GM19455 (cell line): ENCODE results near the gene EVC2.
"Not testable (repeated sequence)": the region's sequence is repeated elsewhere in the genome, so short reads cannot be mapped to it uniquely, and the experiment has no call there.

Source experiments
- ATAC-seq: cut with Tn5 transposase; IDR thresholded peaks from one replicate; pipeline ENCODE4 v1.9.1; 2021; ENCODE audit not compliant: unreplicated experiment

EVC2 gene

DNA sequence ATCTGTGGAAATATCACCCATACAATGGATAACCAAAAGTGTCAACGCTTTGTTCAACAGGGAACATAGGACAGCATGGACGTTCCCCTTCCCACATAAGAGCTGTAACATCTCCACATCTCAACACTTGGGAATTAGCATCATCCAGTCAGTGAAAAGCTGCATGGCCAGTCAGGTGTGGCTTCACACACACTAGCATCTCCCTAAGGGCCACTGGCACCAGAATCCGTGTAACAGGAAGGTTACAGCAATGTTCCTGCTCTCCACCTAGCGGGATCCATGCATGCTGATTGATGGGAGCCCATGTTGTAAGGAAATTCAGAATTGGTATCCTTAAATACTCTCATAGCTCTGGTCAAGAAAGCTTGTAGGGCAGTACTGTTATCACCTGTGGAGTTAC, 78.8 kb downstream of the EVC2 start:
- no peak for ATAC-seq

DNA sequence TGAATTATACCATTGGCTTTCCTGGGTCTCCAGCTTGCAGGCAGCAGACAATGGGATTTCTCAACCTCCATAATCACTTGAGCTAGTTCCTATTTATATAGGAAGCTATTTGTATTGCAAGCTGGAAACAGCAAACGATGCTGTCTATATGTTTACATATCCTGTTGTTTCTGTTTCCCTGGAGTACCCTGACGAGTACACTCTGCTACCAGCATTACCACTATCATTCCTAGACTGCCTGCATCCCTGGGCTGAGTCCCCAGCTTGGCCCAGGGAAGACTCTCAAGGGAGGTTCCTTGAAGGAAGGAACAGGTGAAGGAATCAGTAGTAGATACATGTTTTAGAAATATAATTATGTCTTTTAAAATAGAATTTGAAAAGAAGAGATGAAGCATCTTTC, 81.4 kb downstream of the EVC2 start:
- no peak for ATAC-seq

DNA sequence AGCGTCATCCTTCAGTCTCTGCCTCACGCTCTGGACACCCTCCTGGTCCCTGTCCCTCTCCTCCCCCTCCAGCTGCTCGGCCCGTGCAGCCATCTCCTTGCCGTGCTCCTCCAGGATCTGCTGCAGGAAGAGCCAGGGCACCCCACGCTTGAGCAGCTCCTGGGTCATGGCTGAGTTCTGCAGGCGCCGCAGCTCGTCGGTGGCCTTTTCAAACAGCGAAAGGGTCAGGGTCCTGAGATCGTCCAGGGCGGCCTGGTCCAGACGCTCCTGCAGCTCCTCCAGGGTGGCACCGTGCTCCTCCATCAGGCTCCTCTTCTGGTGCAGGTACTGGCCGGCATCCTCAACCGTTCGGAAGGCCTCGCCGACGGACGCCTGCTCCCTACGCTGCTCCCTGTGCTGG, 85.8 kb downstream of the EVC2 start:
- ATAC-seq = no peak

DNA sequence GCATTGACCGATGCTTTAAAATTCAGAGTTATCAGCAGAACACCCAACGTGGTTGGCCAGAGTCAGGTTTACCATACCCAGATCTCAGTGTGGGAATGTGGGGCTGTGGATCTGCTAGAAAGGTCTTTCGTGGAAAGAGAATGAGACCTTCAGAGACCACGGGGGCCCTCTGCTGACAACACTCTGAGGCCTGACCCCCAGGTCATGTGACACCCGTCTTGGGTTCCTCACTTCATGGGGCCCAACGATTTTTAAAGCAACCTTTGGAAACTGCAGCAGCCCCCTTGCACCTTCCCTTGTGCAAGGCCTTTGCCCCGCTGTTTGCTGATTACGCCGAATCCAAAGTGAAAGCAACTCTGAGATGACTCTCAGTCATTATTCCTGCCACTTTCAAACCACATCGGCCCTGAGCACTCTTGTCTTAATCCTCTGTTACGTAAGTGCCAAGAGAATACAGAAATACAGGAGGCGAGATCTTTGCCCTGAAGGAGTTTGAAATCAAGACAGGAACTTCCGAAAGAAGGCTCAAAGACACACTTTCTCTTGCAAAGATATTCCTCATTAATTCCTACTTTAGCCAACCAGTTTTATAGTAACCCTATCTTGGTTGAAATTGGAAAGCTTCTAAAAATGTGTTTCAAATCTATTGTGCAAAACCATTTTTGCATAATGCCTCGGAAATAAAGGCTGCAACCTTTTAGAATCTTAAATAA, 88.3 kb downstream of the EVC2 start:
- ATAC-seq = no peak

DNA sequence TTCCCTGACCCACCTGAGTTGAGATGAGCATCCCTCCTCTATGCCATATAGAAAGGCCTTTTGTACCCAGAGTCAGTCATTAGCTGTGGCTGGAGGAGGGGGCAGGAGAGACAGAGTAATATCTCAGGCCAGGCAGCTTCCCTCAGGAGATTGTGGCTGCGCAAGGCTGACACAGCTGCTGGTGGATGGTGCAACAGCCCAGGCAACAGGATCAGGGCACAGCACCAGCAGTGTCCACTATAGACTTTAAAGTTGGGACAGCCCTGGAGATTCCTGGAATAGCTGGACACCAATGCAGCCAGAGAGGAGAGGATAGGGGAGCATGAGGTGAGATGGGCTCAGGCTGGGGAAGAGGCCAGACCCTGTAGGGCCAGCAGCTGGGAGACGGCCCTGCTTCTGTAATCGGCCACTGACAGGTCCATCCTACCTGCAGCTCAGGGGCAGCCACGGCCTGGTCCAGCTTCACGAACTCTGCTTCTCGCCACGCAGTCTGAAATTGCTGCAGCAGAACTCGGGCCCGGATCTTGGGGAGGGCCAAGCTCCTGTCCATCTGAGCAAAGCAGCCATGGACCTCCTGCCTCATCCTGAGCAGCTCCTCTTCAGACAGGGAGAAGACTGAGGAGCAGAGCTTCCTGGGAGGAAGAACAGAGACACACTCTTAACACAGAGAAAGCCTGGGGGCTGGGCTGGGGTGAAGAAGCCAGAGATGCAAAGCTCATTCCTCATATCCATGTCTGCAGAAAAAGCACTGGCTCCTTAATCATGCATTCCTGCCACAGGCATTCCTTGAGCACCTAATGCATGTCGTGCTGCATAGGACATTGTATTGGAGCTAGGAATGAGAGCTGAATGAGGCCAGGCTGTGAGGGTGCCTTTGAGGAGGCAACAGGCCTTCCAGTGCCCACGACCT, 90.1 kb downstream of the EVC2 start:
- ATAC-seq = no peak

DNA sequence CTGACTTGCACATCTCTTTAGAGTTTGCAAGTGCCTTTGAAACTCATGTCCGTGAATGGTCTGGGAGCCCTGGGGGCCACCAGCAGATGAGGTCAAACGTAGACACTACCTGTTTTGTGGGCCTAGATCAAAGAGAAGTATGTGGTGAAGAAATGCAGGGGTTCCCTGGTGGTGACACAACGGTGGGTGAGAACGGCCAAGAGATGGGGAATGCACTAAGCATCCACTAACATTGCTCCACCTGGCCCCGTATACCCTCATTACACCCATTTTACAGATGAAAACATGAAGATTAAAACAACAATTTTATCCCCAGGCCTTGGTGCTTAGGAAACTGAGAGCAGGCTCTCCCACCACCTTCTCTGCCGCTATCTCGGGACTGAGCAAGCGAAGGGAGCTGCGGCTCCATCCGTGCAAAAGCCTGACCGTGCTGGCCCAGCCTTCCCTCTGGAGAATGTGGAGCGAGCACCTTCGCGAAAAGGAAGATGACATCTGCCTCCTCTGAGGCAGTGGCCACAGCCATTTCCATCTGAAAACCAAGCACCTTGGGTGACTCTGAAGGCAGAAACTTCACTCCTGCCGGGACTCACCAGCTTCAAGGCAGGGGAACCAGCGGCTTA, 91.9 kb downstream of the EVC2 start:
- ATAC-seq = no peak

DNA sequence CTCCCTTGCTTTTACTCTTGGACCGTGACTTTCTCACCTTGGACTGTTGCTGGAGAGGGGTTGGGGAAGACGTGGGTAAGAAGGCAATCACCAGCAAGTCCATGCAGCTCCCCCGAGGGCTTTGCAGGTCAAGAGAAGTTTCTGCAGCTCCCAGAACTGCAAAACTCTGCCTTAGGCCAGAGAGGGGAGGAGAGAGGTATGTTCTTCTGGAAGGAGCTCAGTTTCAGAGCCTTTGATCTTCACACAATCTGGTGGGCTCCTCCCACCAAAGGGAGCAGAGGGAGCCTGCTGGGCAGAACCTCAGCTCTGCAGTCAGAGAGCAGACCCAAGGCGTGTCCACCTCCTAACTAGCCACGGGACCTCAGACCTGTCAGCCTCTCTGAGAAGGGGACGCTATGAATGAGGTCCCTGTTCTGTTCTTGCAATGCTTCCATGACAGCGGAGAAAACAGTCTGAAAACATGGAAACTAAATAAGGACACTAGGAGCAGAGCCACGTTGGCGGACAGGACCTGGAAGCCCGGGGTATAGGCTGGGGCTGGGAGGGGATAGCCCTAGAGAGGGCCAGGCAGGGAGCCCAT, 92.8 kb downstream of the EVC2 start:
- ATAC-seq = no peak

DNA sequence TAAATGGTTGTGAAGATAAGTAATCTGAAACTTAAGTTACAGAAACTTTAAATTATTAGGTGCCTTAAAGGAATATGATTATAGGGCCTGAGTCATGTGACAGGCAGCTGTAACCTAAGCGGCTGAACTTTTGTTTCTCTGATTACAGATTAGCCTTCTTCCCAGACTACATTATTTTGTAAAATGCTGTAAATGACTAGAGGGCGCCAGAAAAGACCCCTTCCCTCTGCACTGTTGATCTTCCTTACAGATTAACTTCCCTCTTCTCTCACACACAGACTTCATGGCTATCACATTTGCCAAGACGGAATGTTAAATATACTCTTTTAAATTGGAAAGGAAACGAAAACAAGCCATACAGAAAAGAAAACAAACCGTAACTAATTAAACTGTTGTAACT, 96.6 kb downstream of the EVC2 start:
- ATAC-seq = no peak

DNA sequence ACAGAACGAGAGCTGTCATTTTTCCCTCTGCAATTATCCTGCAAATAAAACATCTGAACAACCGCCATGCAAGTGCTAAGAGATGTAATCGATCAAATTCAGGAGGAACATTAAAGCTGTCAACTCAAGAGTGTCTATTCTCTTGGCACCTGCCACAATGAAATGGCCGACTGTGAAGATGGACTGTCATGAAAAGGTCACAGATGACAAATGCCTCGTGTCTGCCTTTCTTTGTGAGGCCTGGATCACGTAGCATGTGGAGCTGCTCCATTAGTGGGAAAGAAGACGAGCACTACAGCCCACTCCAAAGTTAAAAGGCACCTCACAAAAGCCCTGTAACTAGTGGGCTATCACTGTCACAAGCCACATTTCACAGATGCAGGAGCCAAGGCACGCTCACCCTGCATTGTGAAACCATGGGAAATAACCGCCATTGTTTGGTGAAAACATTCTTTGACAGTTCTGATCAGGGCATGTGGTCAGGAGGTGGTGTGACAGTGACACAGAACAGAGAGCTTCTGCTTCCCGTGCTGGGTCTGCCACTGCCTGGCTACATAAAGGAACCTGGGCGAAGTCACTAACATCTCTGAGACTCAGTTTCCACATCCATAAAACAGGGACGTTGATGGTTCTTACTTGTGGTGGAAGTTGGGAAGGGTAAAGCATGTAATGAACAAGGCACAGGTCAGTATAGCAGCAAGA, 98.9 kb downstream of the EVC2 start:
- no peak for ATAC-seq

DNA sequence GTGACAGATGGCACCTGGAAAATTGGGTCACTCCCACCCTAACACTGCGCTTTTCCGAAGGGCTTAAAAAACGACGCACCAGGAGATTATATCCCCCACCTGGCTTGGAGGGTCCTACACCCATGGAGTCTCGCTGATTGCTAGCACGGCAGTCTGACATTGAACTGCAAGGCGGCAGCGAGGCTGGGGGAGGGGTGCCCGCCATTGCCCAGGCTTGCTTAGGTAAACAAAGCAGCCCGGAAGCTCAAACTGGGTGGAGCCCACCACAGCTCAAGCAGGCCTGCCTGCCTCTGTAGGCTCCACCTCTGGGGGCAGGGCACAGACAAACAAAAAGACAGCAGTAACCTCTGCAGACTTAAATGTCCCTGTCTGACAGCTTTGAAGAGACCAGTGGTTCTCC, 114.5 kb downstream of the EVC2 start:
- not testable (repeated sequence) for ATAC-seq

DNA sequence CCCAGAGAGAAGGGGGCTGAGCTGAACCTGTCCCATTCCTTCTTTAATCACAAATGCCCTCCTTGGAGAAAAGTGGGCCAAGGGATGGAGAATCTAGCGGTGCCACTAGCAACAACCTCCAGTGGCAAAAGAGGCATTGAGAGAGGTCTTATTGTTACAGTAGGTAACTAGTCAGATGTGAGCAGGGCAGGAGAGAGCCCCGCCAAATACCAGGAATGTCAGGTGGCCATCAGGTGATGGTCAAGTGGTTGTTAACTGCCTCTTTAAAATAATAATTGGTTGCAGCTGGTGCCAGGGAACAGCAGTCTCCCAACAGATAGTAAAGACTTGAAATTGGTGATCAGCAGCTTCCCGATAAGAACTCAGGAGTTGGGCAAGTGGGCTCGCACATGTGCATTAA, 116.1 kb downstream of the EVC2 start:
- no peak for ATAC-seq

DNA sequence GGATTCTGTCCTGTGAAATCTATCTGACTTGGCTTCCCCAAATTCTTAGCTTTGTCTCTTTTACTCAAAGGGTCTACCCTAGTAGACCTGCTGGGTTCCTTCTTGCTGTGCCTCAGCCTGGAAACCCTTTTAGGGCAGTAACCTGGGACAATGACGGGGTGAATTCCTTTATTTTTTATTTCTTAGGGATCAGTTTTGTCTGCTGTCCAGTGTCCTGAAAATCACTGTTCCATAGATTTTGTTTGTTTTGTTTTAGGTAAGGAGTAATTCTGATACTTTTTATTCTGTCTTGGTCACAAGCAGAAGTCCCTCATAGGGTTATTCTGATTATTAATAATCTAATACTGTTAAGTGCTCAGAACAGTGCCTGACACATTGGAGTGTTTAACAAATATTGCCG, 118.9 kb downstream of the EVC2 start:
- no peak for ATAC-seq

DNA sequence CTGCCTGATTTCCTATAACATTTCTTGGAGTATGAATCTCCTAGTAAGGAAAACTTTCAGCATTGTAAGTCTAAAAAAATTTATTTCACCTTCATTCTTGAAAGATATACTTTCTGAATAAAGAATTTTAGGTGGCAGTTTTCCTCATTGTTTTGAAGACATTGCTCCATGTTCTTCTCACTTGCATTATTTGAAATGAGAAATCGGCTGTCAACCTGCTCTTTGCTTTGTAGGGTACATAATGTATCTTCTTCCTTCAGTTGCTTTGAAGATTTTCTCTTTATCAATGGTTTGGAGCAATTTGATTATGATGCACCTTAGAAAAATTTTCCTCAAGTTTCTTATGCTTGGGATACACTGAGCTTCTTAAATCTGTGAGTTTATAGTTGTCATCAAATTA, 120.3 kb downstream of the EVC2 start:
- ATAC-seq = no peak

DNA sequence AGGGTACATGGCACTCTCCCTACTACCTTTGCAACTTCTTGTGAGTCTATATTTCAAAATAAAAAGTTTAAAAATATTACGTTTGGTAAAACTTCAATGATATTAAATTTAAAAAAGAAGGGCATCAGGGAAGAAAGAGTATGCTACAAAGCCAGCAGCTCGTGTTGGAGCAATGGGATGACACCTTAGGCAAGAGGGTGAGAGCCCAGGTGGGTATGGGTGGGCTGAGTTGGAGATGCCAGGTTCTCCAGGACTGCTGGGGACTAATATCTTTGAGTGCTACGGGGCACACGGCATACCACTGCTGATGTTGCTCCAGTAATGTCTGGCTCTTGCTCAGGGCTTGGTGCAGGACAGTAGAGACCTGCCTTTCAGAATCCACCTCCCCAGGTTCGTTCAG, 132.4 kb downstream of the EVC2 start:
- no peak for ATAC-seq

DNA sequence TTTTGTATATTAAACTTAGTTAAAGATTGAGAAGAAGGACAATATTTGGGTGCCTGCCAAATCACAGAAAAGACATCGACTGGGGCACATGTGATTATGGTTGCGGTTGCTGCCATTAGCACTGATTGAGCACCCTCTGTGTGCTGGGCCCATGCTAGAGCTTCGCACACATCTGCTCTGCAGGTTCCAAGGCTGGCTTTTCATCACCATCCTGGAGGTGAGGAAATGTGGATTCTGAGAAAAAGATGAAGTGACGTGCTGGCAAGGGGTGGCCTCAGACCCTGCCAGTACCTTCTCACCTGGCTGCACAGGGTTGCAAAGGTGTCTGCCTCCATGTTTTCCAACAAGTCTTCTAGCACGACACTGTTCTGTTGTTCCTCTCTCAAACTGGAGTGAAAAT, 134.0 kb downstream of the EVC2 start:
- no peak for ATAC-seq

DNA sequence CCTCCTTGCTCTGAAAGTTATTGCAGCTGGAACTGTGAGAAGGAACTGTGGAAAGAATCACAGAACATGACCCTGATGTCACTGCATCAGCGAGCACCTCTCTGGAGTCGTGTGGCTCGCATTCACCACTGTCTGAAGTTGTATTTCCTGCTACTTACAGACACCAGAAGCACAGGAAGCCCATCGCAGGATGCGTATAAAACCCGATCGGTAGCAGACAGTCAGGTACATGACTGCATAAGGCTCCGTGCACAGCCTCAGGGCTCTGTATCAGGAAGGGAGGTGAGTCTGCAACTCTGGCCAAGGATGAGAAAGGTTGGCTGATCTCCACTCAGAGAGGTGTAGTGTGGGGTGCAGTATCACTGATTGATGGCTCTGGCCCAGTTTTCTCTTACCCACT, 134.4 kb downstream of the EVC2 start:
- no peak for ATAC-seq

DNA sequence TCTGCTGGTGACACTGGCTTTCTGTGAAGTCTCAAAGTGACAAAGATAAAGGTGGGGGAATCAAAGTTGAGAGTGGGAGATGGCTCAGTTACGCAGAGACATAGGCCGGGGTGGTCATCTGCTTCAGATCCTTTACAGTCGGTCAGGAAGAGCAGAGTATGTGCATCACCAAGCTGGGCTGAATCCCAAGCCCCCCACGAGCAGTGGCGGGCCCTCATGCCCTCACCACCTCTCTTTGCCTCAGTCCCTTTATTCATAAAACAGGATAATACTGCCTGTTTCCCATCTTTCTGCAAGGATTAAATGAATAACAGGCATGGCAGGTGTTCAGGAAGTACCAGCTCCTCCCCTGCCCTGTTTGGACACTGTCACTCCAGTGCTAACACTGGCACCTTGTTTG, 135.6 kb downstream of the EVC2 start:
- ATAC-seq = no peak

DNA sequence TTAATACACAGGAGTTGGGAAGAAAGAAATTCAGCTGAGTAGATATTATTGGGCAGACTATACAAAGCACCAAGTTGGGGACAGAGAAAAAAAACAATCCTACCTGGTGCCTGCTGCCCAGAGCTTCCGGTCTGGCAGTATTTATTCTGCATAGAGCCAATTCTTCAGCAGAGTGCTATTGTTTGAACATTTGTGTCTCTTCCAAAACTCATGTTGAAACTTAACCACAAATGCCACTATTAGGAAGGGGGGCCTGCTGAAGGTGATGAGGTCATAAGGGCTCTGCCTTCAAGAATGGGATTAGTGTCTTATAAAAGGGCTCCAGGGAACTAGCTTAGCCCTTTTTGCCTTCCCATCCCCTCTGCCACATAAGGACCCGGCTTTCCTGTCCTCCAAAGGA, 136.2 kb downstream of the EVC2 start:
- no peak for ATAC-seq

DNA sequence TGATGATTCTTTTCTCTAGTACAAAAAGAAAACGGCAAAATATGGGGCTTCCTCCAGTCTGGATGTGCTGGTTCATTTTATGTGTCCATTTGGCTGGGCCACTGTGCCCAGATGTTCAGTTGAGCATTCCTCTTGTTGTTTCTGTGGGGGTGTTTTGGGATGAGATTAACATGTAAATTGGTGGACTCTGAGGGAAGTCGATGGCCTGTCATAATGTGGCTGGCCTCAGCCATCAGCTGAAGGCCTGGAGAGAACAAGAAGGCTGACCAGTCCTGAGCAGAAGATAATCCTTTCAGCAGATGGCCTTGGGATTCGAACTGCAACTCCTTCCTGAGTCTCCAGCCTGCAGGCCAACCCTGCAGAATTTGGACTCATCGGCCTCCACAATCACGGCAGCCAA, 136.7 kb downstream of the EVC2 start:
- ATAC-seq = no peak

DNA sequence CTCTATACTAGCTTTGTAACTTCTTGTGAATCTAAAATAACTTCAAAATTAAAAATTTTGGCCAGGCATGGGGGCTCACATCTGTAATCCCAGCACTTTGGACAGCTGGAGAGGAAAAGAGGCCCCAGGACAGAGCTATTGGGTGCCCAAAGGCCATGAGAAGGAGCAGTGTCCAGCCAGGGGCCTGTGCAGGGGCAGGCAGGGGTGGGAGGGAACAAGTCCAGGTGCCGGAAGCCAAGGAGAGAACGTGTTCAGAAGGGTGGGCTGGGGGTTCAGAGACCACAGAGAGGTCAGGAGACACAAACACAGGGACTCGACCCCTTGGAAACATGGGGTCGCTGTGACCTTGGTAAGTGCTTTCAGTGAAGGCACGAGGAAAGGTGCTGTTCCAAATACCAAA, 138.9 kb downstream of the EVC2 start:
- no peak for ATAC-seq

DNA sequence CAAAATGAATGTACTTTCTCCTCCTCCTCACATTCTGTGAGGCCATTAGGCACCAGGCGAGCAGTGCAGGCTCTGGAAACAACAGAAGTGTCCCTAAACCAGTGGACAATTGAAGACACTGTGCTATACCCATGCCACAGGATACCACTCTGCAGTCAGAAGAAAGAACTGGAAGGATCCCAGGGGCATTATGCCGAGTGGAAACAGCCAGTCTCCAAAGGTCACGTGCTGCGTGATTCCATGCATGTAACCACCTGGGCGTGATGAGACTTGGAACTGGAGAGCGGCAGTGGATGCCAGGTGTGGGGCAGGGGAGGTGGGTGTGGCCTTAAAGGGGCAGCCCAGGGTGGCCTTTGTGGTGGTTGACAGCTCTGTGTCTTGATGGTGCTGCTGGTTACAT, 139.4 kb downstream of the EVC2 start:
- no peak for ATAC-seq
